ENCODE data around the gene LHX2.

LHX2 gene

GRCh38 chr9:123998970-123999621 lies 12.5 kb upstream of the LHX2 start:
- no peak for DNase-seq (ENCODE audit: low read depth in 2 of 2, low spot score in 1 of 2)

- no peak for DNase-seq (ENCODE audit: low read depth in 2 of 2, low spot score in 1 of 2)
Observed at GRCh38 chr9:123999661-124000060, 11.9 kb upstream of the LHX2 start.

GRCh38 chr9:124000161-124000783 lies 11.3 kb upstream of the LHX2 start:
- no peak for DNase-seq (ENCODE audit: low read depth in 2 of 2, low spot score in 1 of 2)

GRCh38 chr9:124000784-124001457 lies 10.6 kb upstream of the LHX2 start:
- no peak for DNase-seq (ENCODE audit: low read depth in 2 of 2, low spot score in 1 of 2)

- DNase-seq (ENCODE audit: low read depth in 2 of 2, low spot score in 1 of 2) = no peak
Observed at GRCh38 chr9:124001458-124001799, 10.1 kb upstream of the LHX2 start.

GRCh38 chr9:124001866-124002525 lies 9.6 kb upstream of the LHX2 start:
- no peak for DNase-seq (ENCODE audit: low read depth in 2 of 2, low spot score in 1 of 2)

GRCh38 chr9:124003636-124004349 lies 7.8 kb upstream of the LHX2 start:
- DNase-seq (ENCODE audit: low read depth in 2 of 2, low spot score in 1 of 2) = no peak

GRCh38 chr9:124004593-124004992 lies 7.0 kb upstream of the LHX2 start:
- no peak for DNase-seq (ENCODE audit: low read depth in 2 of 2, low spot score in 1 of 2)

- no peak for DNase-seq (ENCODE audit: low read depth in 2 of 2, low spot score in 1 of 2)
Observed at GRCh38 chr9:124005029-124005771, 6.4 kb upstream of the LHX2 start.

- DNase-seq (ENCODE audit: low read depth in 2 of 2, low spot score in 1 of 2) = no peak
Observed at GRCh38 chr9:124006448-124007361, 4.9 kb upstream of the LHX2 start.

GRCh38 chr9:124007565-124008302 lies 3.8 kb upstream of the LHX2 start:
- no peak for DNase-seq (ENCODE audit: low read depth in 2 of 2, low spot score in 1 of 2)

- no peak for DNase-seq (ENCODE audit: low read depth in 2 of 2, low spot score in 1 of 2)
Observed at GRCh38 chr9:124008303-124008693, 3.3 kb upstream of the LHX2 start.

- DNase-seq (ENCODE audit: low read depth in 2 of 2, low spot score in 1 of 2) = no peak
Observed at GRCh38 chr9:124008694-124009530, 2.7 kb upstream of the LHX2 start.

GRCh38 chr9:124009531-124010217 lies 1.9 kb upstream of the LHX2 start:
- DNase-seq (ENCODE audit: low read depth in 2 of 2, low spot score in 1 of 2) = no peak

GRCh38 chr9:124010303-124010664 lies 1.3 kb upstream of the LHX2 start:
- DNase-seq (ENCODE audit: low read depth in 2 of 2, low spot score in 1 of 2) = no peak

GRCh38 chr9:124010665-124011321 lies 775 bp upstream of the LHX2 start:
- no peak for DNase-seq (ENCODE audit: low read depth in 2 of 2, low spot score in 1 of 2)

All from stimulated activated CD8-positive, alpha-beta memory T cell treated with anti-CD3 and anti-CD28 coated beads, Interleukin-4, amount 100 ng/mL, for 4 hours (primary cell).